HEK293T (cell line): Measurements from ENCODE around the gene ARL5A.

Source experiments
- SP1 ChIP-seq: fragments of 450-650 bp; IDR thresholded peaks from 2 replicates; pipeline ENCODE4 v1.6.1; 2017
- SUZ12 ChIP-seq: fragments of 450-650 bp; IDR thresholded peaks from 2 replicates; pipeline ENCODE4 v1.6.1; 2016; ENCODE audit warnings: mild to moderate bottlenecking

- TF ChIP-seq SUZ12 (no peak), SP1 (no peak)
These were observed 23.5 kb upstream of the ARL5A start for GRCh38 chr2:151851761-151852160.
